Right hindlimb (tissue), 1 donor: ENCODE data around the gene SOD1.
"Not testable (repeated sequence)": the region's sequence is repeated elsewhere in the genome, so short reads cannot be mapped to it uniquely, and the experiment has no call there.

Experiments
- DNase-seq: peaks from one replicate; pipeline ENCODE4 v3.0.0-alpha.2; 2018

SOD1 gene

GRCh38 chr21:31659536-31660258 is at the start of gene SOD1:
SOD1 (plus strand) TSS chr21:31659693; CDS start chr21:31659770, 77 bp downstream.
- DNase-seq, result peak; percentile 97

DNA sequence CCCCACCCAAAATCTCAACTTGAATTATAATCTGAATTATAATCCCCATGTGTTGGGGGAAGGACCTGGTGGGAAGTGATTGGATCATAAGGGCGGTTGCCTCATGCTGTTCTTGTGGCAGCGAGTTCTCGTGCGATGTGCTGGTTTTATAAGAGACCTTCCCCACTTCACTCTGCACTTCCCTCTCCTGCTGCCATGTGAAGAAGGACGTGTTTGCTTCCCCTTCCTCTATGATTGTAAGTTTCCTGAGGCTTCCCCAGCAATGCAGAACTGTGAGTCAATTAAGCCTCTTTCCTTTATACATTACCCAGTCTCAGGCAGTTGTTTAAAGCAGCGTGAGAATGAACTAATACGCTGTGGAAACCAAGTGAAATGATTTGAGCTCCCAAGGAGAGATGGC is 48.0 kb upstream of the SOD1 start:
- no peak for DNase-seq

DNA sequence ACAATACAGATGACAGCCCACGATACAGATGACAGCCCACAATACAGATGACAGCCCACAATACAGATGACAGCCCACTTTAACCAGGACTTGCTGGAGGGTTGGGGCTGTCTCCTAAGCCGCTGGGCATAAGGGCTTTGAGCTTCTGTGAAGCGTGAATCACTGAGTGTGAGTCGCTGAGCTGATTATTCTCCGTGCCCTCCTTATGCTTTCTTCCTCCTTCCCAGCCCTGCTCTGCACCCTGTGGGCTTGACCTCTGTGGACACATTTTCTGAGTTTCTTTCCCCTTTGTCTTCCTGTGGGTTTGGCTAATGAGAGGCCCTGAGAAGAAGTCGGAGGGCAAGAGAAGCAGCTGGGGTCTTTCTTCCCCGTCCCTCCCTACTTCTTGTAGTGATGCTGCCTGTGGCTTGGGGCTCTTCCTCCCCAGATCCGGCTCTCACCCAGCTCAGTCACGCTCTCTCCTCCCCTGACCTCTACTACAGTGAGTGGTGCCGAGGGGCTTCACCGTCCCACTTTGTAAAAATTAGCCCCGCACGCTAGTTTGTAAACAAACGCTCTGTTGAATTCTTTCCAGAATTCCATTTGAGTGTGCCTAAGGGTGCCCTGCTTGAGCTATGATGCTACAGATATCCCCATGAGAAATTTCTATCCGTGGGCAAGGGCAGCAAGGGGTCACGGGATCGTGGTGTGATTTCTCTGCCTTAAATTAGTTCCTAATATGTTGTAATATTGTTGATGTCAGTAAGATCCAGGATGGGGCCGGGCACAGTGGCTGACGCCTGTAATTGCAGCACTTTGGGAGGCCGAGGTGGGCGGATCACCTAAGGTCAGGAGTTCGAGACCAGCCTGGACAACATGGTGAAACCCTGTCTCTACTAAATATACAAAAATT is 46.4 kb upstream of the SOD1 start:
- DNase-seq, result no peak

GRCh38 chr21:31614705-31615104 is 44.8 kb upstream of the SOD1 start:
- DNase-seq, result no peak

DNA sequence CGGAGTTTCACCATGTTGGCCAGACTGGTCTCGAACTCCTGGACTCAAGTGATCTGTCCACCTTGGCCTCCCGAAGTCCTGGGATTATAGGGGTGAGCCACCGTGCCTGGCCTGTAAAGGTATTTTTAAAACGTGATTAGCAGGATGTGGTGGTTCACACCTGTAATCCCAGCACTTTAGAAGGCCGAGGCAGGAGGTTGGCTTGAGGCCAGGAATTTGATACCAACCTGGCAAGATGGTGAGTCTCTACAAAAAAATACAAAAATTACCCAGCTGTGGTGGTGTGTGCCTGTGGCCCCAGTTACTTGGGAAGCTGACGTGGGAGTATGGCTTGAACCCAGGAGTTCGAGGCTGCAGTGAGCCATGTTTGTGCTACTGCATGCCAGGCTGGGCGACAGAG is 43.3 kb upstream of the SOD1 start:
- DNase-seq, result no peak

GRCh38 chr21:31618696-31619430 is 40.6 kb upstream of the SOD1 start:
- DNase-seq, result no peak

DNA sequence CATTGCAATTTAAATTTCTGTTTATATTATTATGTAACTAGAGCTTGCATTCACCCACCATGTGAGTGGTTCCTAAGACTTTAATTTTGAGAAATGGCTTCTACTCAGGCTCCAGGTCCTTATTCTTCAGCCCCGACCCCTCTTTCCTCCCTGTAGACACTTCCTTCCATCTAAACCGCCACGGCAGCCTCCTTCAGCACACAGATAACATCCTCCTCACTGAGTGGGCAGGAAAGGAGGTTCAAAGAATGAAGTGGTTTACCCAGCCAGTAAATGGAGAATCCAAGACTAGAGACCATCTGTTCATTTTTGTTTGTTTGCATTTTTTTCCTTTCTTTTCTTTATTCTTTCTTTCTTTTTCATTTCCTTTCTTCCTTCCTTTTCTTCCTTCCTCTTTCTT is 37.1 kb upstream of the SOD1 start:
- no peak for DNase-seq

DNA sequence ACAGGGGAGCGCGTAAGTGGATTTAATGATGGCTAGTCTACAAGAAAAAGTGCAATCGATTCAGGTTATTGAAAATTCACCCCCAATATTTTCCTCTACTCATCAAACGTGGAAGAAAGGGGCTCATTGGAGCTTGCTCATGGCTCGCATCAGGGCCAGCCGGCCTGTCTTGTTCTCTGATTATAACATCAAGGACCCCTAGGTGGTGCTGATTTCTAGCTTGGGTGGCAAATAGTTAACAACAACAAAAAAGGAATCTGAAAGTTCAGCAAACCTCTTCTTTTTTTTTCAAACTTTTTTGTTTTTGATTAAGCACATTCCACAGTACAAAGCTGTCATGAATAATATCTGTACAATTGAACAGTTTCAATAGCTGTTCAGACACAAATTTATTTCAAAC is 35.8 kb upstream of the SOD1 start:
- no peak for DNase-seq

DNA sequence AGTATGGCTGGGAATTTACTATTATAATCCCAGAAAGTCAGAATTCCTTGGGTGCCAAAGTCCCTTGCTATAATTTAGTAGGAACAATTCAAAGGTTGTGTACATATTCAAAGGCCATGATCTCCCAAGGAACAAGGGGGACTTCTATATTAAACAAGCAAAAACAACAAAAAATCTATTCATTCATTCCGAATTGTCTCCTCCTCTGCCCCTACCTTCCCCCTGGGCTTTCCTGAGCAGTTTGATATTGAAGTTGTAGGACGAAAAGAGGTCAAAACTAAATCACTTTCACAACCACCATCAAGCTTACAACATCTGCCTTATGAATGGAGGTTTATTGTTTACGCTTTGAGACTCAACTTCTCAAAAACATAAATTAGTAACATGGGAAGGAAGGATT is 35.3 kb upstream of the SOD1 start:
- DNase-seq, result no peak

DNA sequence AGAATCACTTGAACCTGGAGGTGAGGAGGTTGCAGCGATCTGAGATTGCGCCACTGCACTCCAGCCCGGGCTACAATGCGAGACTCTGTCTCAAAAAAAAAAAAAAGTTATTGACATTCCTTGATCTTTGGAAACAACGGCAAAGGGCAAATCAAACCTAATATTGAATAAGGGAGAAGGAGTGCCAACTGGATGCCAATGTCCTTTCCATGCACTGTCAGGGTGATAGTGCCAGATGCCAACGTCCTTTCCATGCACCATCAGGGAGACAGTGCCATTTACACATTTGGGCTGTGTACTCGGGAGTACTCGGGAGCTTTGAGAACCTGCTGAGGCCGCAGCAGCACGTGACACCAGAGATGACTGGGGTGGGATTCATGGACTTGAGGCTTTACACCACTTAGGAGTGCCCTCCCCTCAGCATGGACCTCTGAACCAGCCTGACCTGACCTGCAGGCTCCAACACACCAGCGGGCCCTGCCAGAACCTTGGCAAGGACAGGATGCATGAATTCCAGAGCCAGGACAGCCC is 34.5 kb upstream of the SOD1 start:
- no peak for DNase-seq

GRCh38 chr21:31629972-31630711 is 29.4 kb upstream of the SOD1 start:
- DNase-seq, result peak; percentile 32

DNA sequence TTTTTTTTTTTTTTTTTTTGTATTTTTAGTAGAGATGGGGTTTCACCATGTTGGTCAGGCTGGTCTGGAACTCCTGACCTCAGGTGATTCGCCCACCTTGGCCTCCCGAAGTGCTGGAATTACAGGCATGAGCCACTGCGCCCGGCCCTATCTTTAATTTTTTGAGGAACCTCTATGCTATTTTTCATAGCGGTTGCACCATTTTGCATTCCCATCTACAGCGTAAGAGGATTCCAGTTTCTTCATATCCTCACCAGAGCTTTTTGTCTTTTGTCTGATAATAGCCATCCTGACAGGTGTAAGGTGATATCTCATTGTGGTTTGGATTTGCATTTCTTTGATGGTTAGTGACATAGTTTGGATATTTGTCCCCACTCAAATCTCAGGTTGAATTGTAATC is 27.6 kb upstream of the SOD1 start:
- not testable (repeated sequence) for DNase-seq

DNA sequence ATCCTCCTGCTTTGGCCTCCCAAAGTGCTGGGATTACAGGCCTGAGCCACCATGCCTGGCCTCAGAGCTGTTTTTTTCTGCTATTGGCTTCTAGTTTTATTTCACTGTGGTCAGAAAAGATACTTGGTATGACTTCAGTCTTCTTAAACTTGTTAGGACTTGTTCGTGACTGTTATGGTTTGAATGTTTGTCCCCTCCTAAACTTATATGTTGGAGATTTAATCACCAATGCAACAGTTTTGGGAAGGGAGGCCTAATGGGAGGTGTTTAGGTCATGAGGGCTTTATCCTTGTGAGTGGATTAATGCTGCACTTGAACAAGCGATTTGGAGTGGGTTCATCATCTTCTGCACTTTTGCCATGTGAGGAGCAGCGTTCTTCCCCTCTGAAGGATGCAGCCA is 24.5 kb upstream of the SOD1 start:
- DNase-seq, result no peak

DNA sequence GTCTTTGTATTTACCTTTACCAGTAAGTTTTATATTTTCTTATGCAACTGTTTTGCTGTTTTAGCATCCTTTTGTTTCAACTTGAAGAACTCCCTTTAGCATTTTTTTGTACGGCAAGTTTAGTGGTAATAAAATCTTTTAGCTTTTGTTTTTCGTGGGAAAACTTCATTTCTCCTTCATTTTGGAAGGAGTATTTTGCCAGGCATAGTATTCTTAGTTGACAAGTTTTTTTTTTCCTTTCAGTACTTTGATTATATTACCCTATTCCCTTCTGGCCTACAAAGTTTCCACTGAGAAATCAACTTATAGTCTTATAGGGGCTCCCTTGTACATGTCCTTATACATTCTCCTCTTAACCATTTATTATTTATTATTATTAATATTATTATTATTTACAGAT is 22.6 kb upstream of the SOD1 start:
- no peak for DNase-seq

DNA sequence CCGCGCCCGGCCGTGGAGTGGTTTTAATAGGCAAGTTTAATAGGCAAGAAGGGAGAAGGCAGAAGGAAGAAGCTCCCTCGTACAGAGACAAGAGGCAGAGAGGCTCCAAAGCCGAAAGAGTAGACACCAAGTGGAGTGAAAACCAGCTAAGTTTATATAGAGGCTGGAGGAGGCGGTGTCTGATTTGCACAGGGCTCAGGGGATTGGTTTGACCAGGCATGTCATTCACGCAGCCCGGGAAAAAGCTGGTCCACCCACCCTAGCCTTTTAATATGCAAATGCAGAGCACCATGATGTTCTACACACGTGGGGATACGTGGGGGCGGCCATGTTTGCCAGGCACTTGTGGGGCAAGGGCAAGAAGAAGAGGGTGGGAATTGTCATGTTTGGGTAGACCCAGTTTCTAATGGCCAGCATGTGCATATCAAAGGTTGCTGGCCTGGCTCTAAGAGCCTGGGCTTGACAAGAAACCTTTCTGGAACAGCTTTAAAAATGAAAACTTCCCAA is 18.0 kb upstream of the SOD1 start:
- DNase-seq, result no peak

- DNase-seq, result no peak
Measured at GRCh38 chr21:31644643-31645042, 14.8 kb upstream of the SOD1 start.

- DNase-seq, result no peak
Measured at GRCh38 chr21:31647650-31648049, 11.8 kb upstream of the SOD1 start.

DNA sequence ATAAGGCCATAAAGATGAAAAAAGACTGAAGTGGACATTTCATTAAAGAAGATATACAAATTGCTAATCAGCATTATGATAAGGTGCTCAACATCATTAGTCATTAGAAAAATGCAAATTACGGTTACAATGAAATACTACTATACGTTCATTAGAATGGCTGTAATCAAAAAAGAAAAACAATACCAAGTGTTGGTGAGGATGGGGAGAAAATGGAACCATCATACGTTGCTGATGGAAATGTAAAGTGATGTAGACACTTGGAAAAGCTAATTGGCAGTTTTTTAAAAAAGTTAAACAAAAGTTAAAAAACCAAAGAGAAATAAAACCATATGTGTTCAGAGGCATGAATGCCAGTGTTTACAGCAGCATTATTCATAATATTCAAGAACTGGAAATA is 8.6 kb upstream of the SOD1 start:
- no peak for DNase-seq

DNA sequence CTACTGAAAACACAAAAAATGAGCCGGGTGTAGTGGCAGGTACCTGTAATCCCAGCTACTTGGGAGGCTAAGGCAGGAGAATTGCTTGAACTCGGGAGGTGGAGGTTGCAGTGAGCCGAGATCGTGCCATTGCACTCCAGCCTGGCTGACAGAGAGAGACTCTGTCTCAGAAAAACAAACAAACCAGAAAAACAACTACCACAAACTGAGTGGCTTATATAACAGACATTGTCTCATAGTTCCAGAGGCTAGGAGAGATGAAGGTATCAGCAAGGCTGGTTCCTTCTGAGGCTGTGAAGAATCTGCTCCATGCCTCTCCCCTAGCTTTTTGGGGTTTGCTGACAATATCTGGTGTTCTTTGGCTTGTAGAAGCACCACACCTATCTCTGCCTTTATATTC is 8.0 kb upstream of the SOD1 start:
- not testable (repeated sequence) for DNase-seq

GRCh38 chr21:31654340-31654739 is 5.2 kb upstream of the SOD1 start:
- DNase-seq, result no peak

GRCh38 chr21:31654821-31655580 is 4.5 kb upstream of the SOD1 start:
- not testable (repeated sequence) for DNase-seq
